ENCODE data around the gene UBE3C.

GRCh38 chr7:157250605-157251228, 112.0 kb downstream of the UBE3C start:
- peak; percentile 56 to 70 (median 60) for TF ChIP-seq CTCF (IDR thresholded peaks at IDR 0.05)
- TF ChIP-seq POLR2A (IDR thresholded peaks at IDR 0.05) = no peak
